Measurements from ENCODE around the gene ITIH4. TPM values are rescaled to one million over a fixed set of nuclear protein-coding genes. Genes with fewer than 3 reads are reported as not detected.

Gene ITIH4
- total RNA-seq, 6 experiments from 2014 or later = 1,573 to 4,137 (median 3,531) TPM

- H3K27ac ChIP-seq = no peak overlapping the region
- no peak for DNase-seq
- H3K4me1 ChIP-seq = peaks cover 0 to 18% (median 0%) of the 10 kb centered on the region in 4 donors
- 79% methylated on average over 9 of the region's 9 CpGs for WGBS (ENCODE audit: insufficient coverage, low coverage, low lambda C conversion rate, missing lambda C conversion rate)
- H3K27me3 ChIP-seq = no peaks in the 10 kb centered on the region
- H3K4me3 ChIP-seq = no peak overlapping the region
- intact Hi-C loops (cut with DNase I) = no loop called here
- no peak for TF ChIP-seq POLR2A (IDR thresholded peaks at IDR 0.05)
- no peak for TF ChIP-seq CTCF (IDR thresholded peaks at IDR 0.05)
- H3K36me3 ChIP-seq = no peaks in the 10 kb centered on the region
- H3K9me3 ChIP-seq = no peaks in the 10 kb centered on the region
- no peak for ATAC-seq
Measured at GRCh38 chr3:52871761-52872160, 41.3 kb upstream of the ITIH4 start.

- no peaks in the 10 kb centered on the region for H3K27me3 ChIP-seq
Measured at GRCh38 chr3:52870471-52870870, 40.0 kb upstream of the ITIH4 start.

GRCh38 chr3:52866427-52866826 is 36.0 kb upstream of the ITIH4 start:
- WGBS (ENCODE audit: insufficient coverage, low coverage, low lambda C conversion rate, missing lambda C conversion rate) = 96% methylated on average over 3 of the region's 12 CpGs
- Histone ChIP-seq H3K4me3 (no peak overlapping the region), H3K27me3 (no peaks in the 10 kb centered on the region), H3K36me3 (no peaks in the 10 kb centered on the region), H3K4me1 (peaks cover 0 to 4% (median 0%) of the 10 kb centered on the region in 4 donors), H3K9me3 (no peaks in the 10 kb centered on the region), H3K27ac (no peak overlapping the region)
- intact Hi-C loops (cut with DNase I) = loop anchor here in 1 of 2 donors (10.0 kb wide), 1 partner anchor 208 kb away; no protein-coding TSS in a partner anchor
- DNase-seq (no peak), ATAC-seq (peak in 1 of 4 donors; percentile 7)
- TF ChIP-seq POLR2A (IDR thresholded peaks at IDR 0.05) = no peak
- TF ChIP-seq CTCF (IDR thresholded peaks at IDR 0.05) = no peak

More at GRCh38 chr3:52870471-52870870, 40.0 kb upstream of the ITIH4 start:
- H3K36me3 ChIP-seq = no peaks in the 10 kb centered on the region
- no peak overlapping the region for H3K27ac ChIP-seq
- WGBS (ENCODE audit: insufficient coverage, low coverage, low lambda C conversion rate, missing lambda C conversion rate) = no CpG with 5 or more reads among the region's 10 CpGs
- intact Hi-C loops (cut with DNase I) = no loop called here
- DNase-seq (no peak), ATAC-seq (no peak)
- no peaks in the 10 kb centered on the region for H3K9me3 ChIP-seq
- TF ChIP-seq POLR2A (IDR thresholded peaks at IDR 0.05) (no peak), CTCF (IDR thresholded peaks at IDR 0.05) (no peak)
- no peak overlapping the region for H3K4me3 ChIP-seq
- H3K4me1 ChIP-seq = peaks cover 0 to 18% (median 0%) of the 10 kb centered on the region in 4 donors

GRCh38 chr3:52865994-52866393 is 35.5 kb upstream of the ITIH4 start:
- Histone ChIP-seq H3K27ac (no peak overlapping the region), H3K27me3 (no peaks in the 10 kb centered on the region), H3K9me3 (no peaks in the 10 kb centered on the region), H3K4me1 (peaks cover 0 to 4% (median 0%) of the 10 kb centered on the region in 4 donors), H3K4me3 (no peak overlapping the region), H3K36me3 (no peaks in the 10 kb centered on the region)
- 97% methylated on average over 7 of the region's 13 CpGs for WGBS (ENCODE audit: insufficient coverage, low coverage, low lambda C conversion rate, missing lambda C conversion rate)
- ATAC-seq (no peak), DNase-seq (no peak)
- intact Hi-C loops (cut with DNase I) = loop anchor here in 1 of 2 donors (10.0 kb wide), 1 partner anchor 209 kb away; no protein-coding TSS in a partner anchor
- TF ChIP-seq POLR2A (IDR thresholded peaks at IDR 0.05) = no peak
- TF ChIP-seq CTCF (IDR thresholded peaks at IDR 0.05) = no peak
